ENCODE results near the gene NFIX. TPM values are rescaled to one million over a fixed set of nuclear protein-coding genes. Genes with fewer than 3 reads are reported as not detected.

The NFIX gene
- total and polyA plus RNA-seq, 2 of the 13 experiments (the other 11 are each of a cell fraction or from before 2014, with no cell fraction given), result 3.4 to 5.4 TPM

DNA sequence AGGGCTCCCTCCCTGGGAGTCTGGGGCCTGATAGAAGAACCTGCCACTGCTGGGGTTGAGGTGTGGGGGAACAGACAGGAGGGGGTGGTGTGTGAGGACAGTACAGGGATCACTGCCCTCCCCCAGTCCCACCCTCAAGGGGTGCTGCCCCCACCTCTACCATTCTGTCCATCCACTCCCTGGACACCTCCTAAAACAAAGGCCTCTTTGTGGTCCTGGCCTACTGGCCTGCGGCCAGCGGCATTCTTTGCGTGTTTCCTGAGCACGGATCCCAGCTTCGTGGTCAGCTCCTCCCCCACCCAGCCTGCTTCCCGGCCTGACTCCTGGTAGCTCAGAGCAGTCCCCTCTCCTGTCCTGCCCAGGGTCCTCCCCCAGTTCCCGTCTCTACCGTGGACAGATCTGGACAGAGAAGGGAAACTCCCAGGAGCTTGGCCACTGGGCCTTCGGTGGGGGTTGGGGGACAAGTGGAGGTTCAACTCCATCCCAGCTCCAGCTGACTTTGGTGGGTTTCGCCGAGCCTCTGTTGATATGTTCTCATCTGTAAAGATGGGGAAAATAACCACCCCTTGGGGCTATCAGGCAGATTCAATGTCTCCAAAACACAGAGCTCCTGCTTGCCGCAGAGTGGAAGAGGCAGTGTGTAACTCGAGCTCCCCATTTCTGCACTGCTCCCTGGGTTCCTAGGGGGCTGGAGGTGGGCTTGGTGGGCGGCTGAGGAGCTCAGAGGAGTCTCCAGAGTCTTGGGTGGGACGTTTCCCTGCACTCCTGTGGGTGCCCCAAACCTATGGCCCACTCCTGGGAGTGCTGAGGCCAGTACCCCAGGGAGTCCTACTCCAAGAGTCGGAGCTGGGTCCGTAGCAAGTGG is 58.7 kb downstream of the NFIX start (continued):
- TF ChIP-seq ZNF280D (CRISPR knock-in tag; IDR thresholded peaks at IDR 0.05) (no peak), SUZ12 (IDR thresholded peaks at IDR 0.05; ENCODE audit: low read depth, low read length) (no peak), SPEN (CRISPR knock-in tag; IDR thresholded peaks at IDR 0.05; ENCODE audit: low read depth) (peak; percentile 84), ZBTB2 (CRISPR knock-in tag; IDR thresholded peaks at IDR 0.05; ENCODE audit: low read depth) (no peak), SYNCRIP (IDR thresholded peaks at IDR 0.05; ENCODE audit: insufficient read depth, low read depth, low read length) (no peak), ZNF136 (CRISPR knock-in tag; IDR thresholded peaks at IDR 0.05; ENCODE audit: low read depth) (peak; percentile 39; the same call in 1 of the 2 replicates), ZNF496 (CRISPR knock-in tag; IDR thresholded peaks at IDR 0.05; ENCODE audit: insufficient replicate concordance) (no peak), MED8 (CRISPR knock-in tag; IDR thresholded peaks at IDR 0.05; ENCODE audit: insufficient replicate concordance) (peak; percentile 86), MED1 (CRISPR knock-in tag; IDR thresholded peaks at IDR 0.05) (peak; percentile 92), HNRNPH1 (optimal IDR thresholded peaks at IDR 0.05; ENCODE audit: low read depth, low read length) (no peak), CREBL2 (CRISPR knock-in tag; IDR thresholded peaks at IDR 0.05; ENCODE audit: borderline replicate concordance) (no peak), EHMT2 (IDR thresholded peaks at IDR 0.05; ENCODE audit: borderline replicate concordance, low read depth, low read length) (no peak), SAP130 (CRISPR knock-in tag; IDR thresholded peaks at IDR 0.05; ENCODE audit: low read depth) (peak; percentile 85), ZNF460 (CRISPR knock-in tag; IDR thresholded peaks at IDR 0.05; ENCODE audit: borderline replicate concordance) (no peak), TCF7 (IDR thresholded peaks at IDR 0.05; ENCODE audit: low read depth) (peak; percentile 55), FOXK1 (CRISPR knock-in tag; IDR thresholded peaks at IDR 0.05; ENCODE audit: borderline replicate concordance, low read depth) (peak; percentile 37; the same call in 1 of the 2 replicates), ZMAT3 (CRISPR knock-in tag; conservative IDR thresholded peaks at IDR 0.05) (no peak), ATRX (CRISPR knock-in tag; IDR thresholded peaks at IDR 0.05; ENCODE audit: borderline replicate concordance) (no peak), MTA3 (CRISPR knock-in tag; IDR thresholded peaks at IDR 0.05) (no peak), FOXK2 (IDR thresholded peaks at IDR 0.05) (0 out of 2 replicates have a peak, but pooled peaks have one; percentile 25), SMARCE1 (IDR thresholded peaks at IDR 0.05; ENCODE audit: borderline replicate concordance) (no peak), ZNF530 (CRISPR knock-in tag; IDR thresholded peaks at IDR 0.05; ENCODE audit: low read depth) (no peak), RXRB (CRISPR knock-in tag; IDR thresholded peaks at IDR 0.05; ENCODE audit: borderline replicate concordance) (peak; percentile 90)
- TF ChIP-seq, protein P1, sequence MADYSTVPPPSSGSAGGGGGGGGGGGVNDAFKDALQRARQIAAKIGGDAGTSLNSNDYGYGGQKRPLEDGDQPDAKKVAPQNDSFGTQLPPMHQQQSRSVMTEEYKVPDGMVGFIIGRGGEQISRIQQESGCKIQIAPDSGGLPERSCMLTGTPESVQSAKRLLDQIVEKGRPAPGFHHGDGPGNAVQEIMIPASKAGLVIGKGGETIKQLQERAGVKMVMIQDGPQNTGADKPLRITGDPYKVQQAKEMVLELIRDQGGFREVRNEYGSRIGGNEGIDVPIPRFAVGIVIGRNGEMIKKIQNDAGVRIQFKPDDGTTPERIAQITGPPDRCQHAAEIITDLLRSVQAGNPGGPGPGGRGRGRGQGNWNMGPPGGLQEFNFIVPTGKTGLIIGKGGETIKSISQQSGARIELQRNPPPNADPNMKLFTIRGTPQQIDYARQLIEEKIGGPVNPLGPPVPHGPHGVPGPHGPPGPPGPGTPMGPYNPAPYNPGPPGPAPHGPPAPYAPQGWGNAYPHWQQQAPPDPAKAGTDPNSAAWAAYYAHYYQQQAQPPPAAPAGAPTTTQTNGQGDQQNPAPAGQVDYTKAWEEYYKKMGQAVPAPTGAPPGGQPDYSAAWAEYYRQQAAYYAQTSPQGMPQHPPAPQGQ (CRISPR knock-in tag; IDR thresholded peaks at IDR 0.05; ENCODE audit: borderline replicate concordance), result 0 out of 2 replicates have a peak, but pooled peaks have one; percentile 37
